HEK293 (cell line): Measurements from ENCODE around the gene GPHN.

Source experiments
- CTCF ChIA-PET: fragments of 350-600 bp; formaldehyde crosslinking; extraction: SDS; loops from one replicate; lab custom pipeline; 2021; ENCODE audit warnings: antibody characterized with exemption; lab: Yijun Ruan, JAX
- POLR2A ChIA-PET: fragments of 300-600 bp; formaldehyde crosslinking; extraction: SDS; loops from one replicate; lab custom pipeline; 2020; ENCODE audit warnings: antibody characterized with exemption, inconsistent platforms; lab: Yijun Ruan, JAX
- H3K27ac ChIP-seq: fragments of 200-500 bp; sonication (Bioruptor generic); 2 replicates; pipeline ENCODE4 v1.5.1; 2014; ENCODE audit warnings: low read depth, low read length, control low read depth, inconsistent platforms; ENCODE audit errors: extremely low read depth
- H3K36me3 ChIP-seq, 2 experiments: fragments of 200-500 bp in 1 of 2; sonication (Bioruptor generic) in 1 of 2; 1 replicate in 1 of 2; 2 replicates in 1 of 2; pipeline ENCODE4 v1.5.1; 2014 to 2017; ENCODE audit warnings: inconsistent platforms in 2 of 2, low read length in 2 of 2; ENCODE audit not compliant: control insufficient read depth in 2 of 2, insufficient read depth in 1 of 2
- H3K4me1 ChIP-seq: fragments of 200-500 bp; sonication (Bioruptor generic); 2 replicates; pipeline ENCODE4 v1.5.1; 2014; ENCODE audit warnings: mild to moderate bottlenecking, low read length, inconsistent platforms; ENCODE audit not compliant: control insufficient read depth, insufficient read depth
- H3K4me3 ChIP-seq: 2 replicates; pipeline ENCODE4 v1.5.1; 2011; ENCODE audit warnings: low read depth, mild to moderate bottlenecking, control low read depth, low read length, moderate library complexity
- H3K9me3 ChIP-seq: fragments of 200-500 bp; sonication (Bioruptor generic); 2 replicates; pipeline ENCODE4 v1.5.1; 2014; ENCODE audit warnings: low read depth, low read length, inconsistent platforms; ENCODE audit not compliant: control insufficient read depth, insufficient read depth
- EGR2 ChIP-seq: fragments of 450-650 bp; formaldehyde crosslinking; IDR thresholded peaks from 2 replicates; pipeline ENCODE4 v1.5.1; 2016; ENCODE audit warnings: low read depth, missing biosample characterization, missing genetic modification characterization
- GFI1B ChIP-seq: fragments of 450-650 bp; formaldehyde crosslinking; IDR thresholded peaks from 2 replicates; pipeline ENCODE4 v1.5.1; 2016; ENCODE audit warnings: missing biosample characterization, missing genetic modification characterization
- GLIS1 ChIP-seq: fragments of 450-650 bp; formaldehyde crosslinking; IDR thresholded peaks from 2 replicates; pipeline ENCODE4 v1.5.1; 2016; ENCODE audit warnings: missing biosample characterization, missing genetic modification characterization
- IKZF3 ChIP-seq: fragments of 450-650 bp; IDR thresholded peaks from 2 replicates; pipeline ENCODE4 v1.5.0; 2018; ENCODE audit warnings: missing biosample characterization, mild to moderate bottlenecking, missing genetic modification characterization, moderate library complexity
- KLF1 ChIP-seq: fragments of 450-650 bp; formaldehyde crosslinking; IDR thresholded peaks from 2 replicates; pipeline ENCODE4 v1.5.1; 2016; ENCODE audit warnings: missing biosample characterization, missing genetic modification characterization
- MYNN ChIP-seq: fragments of 450-650 bp; formaldehyde crosslinking; IDR thresholded peaks from 2 replicates; pipeline ENCODE4 v1.5.1; 2016; ENCODE audit warnings: missing biosample characterization, missing genetic modification characterization, borderline replicate concordance
- OVOL3 ChIP-seq: fragments of 450-650 bp; formaldehyde crosslinking; IDR thresholded peaks from 2 replicates; pipeline ENCODE4 v1.5.1; 2016; ENCODE audit warnings: missing biosample characterization, missing genetic modification characterization
- PRDM10 ChIP-seq: fragments of 450-650 bp; formaldehyde crosslinking; IDR thresholded peaks from 2 replicates; pipeline ENCODE4 v1.5.1; 2016; ENCODE audit warnings: missing biosample characterization, missing genetic modification characterization
- ZBTB48 ChIP-seq: fragments of 450-650 bp; formaldehyde crosslinking; IDR thresholded peaks from 2 replicates; pipeline ENCODE4 v1.5.1; 2016; ENCODE audit warnings: missing biosample characterization, missing genetic modification characterization
- ZFP37 ChIP-seq: fragments of 450-650 bp; formaldehyde crosslinking; IDR thresholded peaks from 2 replicates; pipeline ENCODE4 v1.5.1; 2016; ENCODE audit warnings: missing biosample characterization, missing genetic modification characterization
- ZIC2 ChIP-seq: fragments of 450-650 bp; formaldehyde crosslinking; IDR thresholded peaks from 2 replicates; pipeline ENCODE4 v1.5.1; 2016; ENCODE audit warnings: missing biosample characterization, missing genetic modification characterization
- ZNF133 ChIP-seq: fragments of 450-650 bp; formaldehyde crosslinking; IDR thresholded peaks from 2 replicates; pipeline ENCODE4 v1.5.1; 2016; ENCODE audit warnings: missing biosample characterization, missing genetic modification characterization
- ZNF157 ChIP-seq: fragments of 450-650 bp; formaldehyde crosslinking; IDR thresholded peaks from 2 replicates; pipeline ENCODE4 v1.5.1; 2016; ENCODE audit warnings: missing biosample characterization, missing genetic modification characterization
- ZNF19 ChIP-seq: fragments of 450-650 bp; formaldehyde crosslinking; IDR thresholded peaks from 2 replicates; pipeline ENCODE4; 2016; ENCODE audit warnings: missing biosample characterization, missing genetic modification characterization, low read depth
- ZNF280D ChIP-seq: fragments of 450-650 bp; formaldehyde crosslinking; IDR thresholded peaks from 2 replicates; pipeline ENCODE4 v1.5.1; 2016; ENCODE audit warnings: missing biosample characterization, missing genetic modification characterization
- ZNF335 ChIP-seq: fragments of 450-650 bp; formaldehyde crosslinking; conservative IDR thresholded peaks from 2 replicates; pipeline ENCODE4 v1.5.1; 2016; ENCODE audit warnings: missing biosample characterization, missing genetic modification characterization
- ZNF350 ChIP-seq: fragments of 450-650 bp; formaldehyde crosslinking; IDR thresholded peaks from 2 replicates; pipeline ENCODE4 v1.5.0; 2017; ENCODE audit warnings: missing biosample characterization, mild to moderate bottlenecking, missing genetic modification characterization
- ZNF423 ChIP-seq: fragments of 450-650 bp; formaldehyde crosslinking; IDR thresholded peaks from 2 replicates; pipeline ENCODE4 v1.5.1; 2016; ENCODE audit warnings: missing biosample characterization, missing genetic modification characterization
- ZNF488 ChIP-seq: fragments of 450-650 bp; formaldehyde crosslinking; IDR thresholded peaks from 2 replicates; pipeline ENCODE4 v1.5.1; 2016; ENCODE audit warnings: missing biosample characterization, missing genetic modification characterization
- ZNF513 ChIP-seq: fragments of 450-650 bp; IDR thresholded peaks from 2 replicates; pipeline ENCODE4 v1.5.1; 2018; ENCODE audit warnings: missing biosample characterization, missing genetic modification characterization
- TF ChIP-seq, protein P1 (sequence below): fragments of 450-650 bp; formaldehyde crosslinking; IDR thresholded peaks from 2 replicates; pipeline ENCODE4 v1.5.1; 2016; ENCODE audit warnings: missing biosample characterization, missing genetic modification characterization
- TF ChIP-seq, protein P2 (sequence below): fragments of 450-650 bp; formaldehyde crosslinking; IDR thresholded peaks from 2 replicates; pipeline ENCODE4 v1.5.1; 2016; ENCODE audit warnings: missing biosample characterization, missing genetic modification characterization

GPHN gene

DNA sequence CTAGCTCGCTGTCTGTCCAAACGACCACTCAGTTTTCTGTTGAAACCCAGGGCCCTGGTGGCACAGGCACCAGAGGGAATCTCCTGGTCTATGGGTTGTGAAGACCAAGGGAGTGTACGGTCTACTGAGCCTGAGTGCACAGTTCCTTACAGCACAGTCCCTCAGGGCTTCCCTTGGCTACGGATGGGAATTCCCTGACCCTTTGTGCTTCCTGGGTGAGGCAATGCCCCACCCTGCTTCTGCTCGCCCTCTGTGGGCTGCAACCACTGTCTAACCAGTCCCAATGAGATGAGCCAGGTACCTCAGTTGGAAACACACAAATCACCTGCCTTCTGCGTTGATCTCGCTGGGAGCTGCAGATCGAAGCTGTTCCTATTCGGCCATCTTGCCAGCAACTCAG is 22.6 kb downstream of the GPHN start:
- no peak overlapping the region for H3K27ac ChIP-seq
- no peaks in the 10 kb centered on the region for H3K4me1 ChIP-seq
- H3K4me3 ChIP-seq = no peak overlapping the region
- CTCF ChIA-PET = no interaction called here
- POLR2A ChIA-PET = no interaction called here
- H3K9me3 ChIP-seq = no peaks in the 10 kb centered on the region
- H3K36me3 ChIP-seq = no peaks in the 10 kb centered on the region
- no peak for TF ChIP-seq KLF1 (tag by site-specific recombination)
- no peak for TF ChIP-seq EGR2 (tag by site-specific recombination)
- no peak for TF ChIP-seq GLIS1
- no peak for TF ChIP-seq ZNF513 (tag by site-specific recombination)
- no peak for TF ChIP-seq PRDM10 (tag by site-specific recombination)
- TF ChIP-seq ZNF19 (tag by site-specific recombination) = no peak
- no peak for TF ChIP-seq ZNF335 (tag by site-specific recombination)
- TF ChIP-seq, protein P1, sequence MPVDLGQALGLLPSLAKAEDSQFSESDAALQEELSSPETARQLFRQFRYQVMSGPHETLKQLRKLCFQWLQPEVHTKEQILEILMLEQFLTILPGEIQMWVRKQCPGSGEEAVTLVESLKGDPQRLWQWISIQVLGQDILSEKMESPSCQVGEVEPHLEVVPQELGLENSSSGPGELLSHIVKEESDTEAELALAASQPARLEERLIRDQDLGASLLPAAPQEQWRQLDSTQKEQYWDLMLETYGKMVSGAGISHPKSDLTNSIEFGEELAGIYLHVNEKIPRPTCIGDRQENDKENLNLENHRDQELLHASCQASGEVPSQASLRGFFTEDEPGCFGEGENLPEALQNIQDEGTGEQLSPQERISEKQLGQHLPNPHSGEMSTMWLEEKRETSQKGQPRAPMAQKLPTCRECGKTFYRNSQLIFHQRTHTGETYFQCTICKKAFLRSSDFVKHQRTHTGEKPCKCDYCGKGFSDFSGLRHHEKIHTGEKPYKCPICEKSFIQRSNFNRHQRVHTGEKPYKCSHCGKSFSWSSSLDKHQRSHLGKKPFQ (tag by site-specific recombination) = no peak
- TF ChIP-seq ZNF423 (tag by site-specific recombination) = no peak

DNA sequence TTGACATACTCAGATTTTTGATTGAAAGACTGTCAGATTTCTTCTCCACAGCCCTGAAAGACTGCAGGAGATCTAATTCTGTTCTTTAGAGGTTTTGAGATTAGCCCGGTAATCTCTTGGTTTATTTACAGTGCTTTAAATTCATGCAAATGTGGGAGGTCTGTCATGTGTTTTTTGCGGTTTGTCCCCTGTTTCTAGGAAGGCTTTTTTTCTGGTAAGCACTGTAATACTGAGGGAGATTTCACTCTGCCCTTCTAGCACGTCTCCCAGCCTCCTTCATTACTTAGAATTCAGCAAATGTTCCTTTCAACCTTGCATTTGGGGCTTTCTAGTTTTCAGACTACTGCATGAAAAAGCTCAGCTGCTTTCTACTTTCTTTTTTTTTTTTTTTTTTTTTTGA is 31.1 kb downstream of the GPHN start:
- H3K36me3 ChIP-seq = no peaks in the 10 kb centered on the region
- ChIA-PET POLR2A (no interaction called here), CTCF (interaction anchor here (0.7 kb wide), 1 partner anchor 835 kb away, joined by 3 read pairs; no protein-coding TSS in a partner anchor)
- no peaks in the 10 kb centered on the region; the same call in 1 of the 2 replicates for H3K9me3 ChIP-seq
- H3K4me3 ChIP-seq = no peak overlapping the region
- TF ChIP-seq ZNF19 (tag by site-specific recombination) = no peak
- TF ChIP-seq ZNF157 (tag by site-specific recombination) = no peak
- TF ChIP-seq MYNN (tag by site-specific recombination) = no peak
- no peak for TF ChIP-seq ZNF350 (tag by site-specific recombination)
- TF ChIP-seq ZNF133 (tag by site-specific recombination) = no peak
- no peak for TF ChIP-seq ZNF488
- TF ChIP-seq ZNF280D = no peak
- no peak for TF ChIP-seq ZBTB48 (tag by site-specific recombination)
- TF ChIP-seq IKZF3 (tag by site-specific recombination) = no peak
- no peak for TF ChIP-seq GFI1B (tag by site-specific recombination)
- TF ChIP-seq OVOL3 (tag by site-specific recombination) = no peak
- TF ChIP-seq ZFP37 (tag by site-specific recombination) = no peak
- no peak for TF ChIP-seq ZIC2 (tag by site-specific recombination)
- TF ChIP-seq, protein P2, sequence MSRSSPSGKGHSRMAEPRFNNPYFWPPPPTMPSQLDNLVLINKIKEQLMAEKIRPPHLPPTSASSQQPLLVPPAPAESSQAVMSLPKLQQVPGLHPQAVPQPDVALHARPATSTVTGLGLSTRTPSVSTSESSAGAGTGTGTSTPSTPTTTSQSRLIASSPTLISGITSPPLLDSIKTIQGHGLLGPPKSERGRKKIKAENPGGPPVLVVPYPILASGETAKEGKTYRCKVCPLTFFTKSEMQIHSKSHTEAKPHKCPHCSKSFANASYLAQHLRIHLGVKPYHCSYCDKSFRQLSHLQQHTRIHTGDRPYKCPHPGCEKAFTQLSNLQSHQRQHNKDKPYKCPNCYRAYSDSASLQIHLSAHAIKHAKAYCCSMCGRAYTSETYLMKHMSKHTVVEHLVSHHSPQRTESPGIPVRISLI = no peak
- 0 out of 2 replicates have a peak, but pooled peaks cover 3% of the 10 kb centered on the region for H3K4me1 ChIP-seq
- H3K27ac ChIP-seq = no peak overlapping the region
